HEK293T (cell line): ENCODE results near the gene PAM.

Experiments used
- CTCF ChIA-PET: fragments of 350-600 bp; formaldehyde crosslinking; extraction: SDS; loops from one replicate; lab custom pipeline; 2021; ENCODE audit warnings: antibody characterized with exemption, inconsistent platforms; lab: Yijun Ruan, JAX
- POLR2A ChIA-PET: fragments of 350-600 bp; formaldehyde crosslinking; extraction: SDS; loops from one replicate; lab custom pipeline; 2020; ENCODE audit warnings: antibody characterized with exemption, inconsistent platforms; lab: Yijun Ruan, JAX
- DNase-seq: peaks from one replicate; pipeline ENCODE4 v3.0.0; 2012; ENCODE audit warnings: mixed read lengths; ENCODE audit errors: extremely low spot score
- ARNT ChIP-seq: fragments of 450-650 bp; IDR thresholded peaks from 2 replicates; pipeline ENCODE4 v1.6.1; 2017; ENCODE audit warnings: mild to moderate bottlenecking
- BHLHE40 ChIP-seq: fragments of 450-650 bp; IDR thresholded peaks from 2 replicates; pipeline ENCODE4 v1.6.1; 2016; ENCODE audit warnings: mild to moderate bottlenecking, moderate library complexity, borderline replicate concordance
- CTBP1 ChIP-seq: fragments of 450-650 bp; IDR thresholded peaks from 2 replicates; pipeline ENCODE4 v1.6.1; 2016; ENCODE audit warnings: borderline replicate concordance
- ELF4 ChIP-seq: fragments of 450-650 bp; IDR thresholded peaks from 2 replicates; pipeline ENCODE4 v1.6.1; 2017; ENCODE audit warnings: antibody characterized with exemption
- FOXA1 ChIP-seq: fragments of 450-650 bp; IDR thresholded peaks from 2 replicates; pipeline ENCODE4 v1.6.1; 2016; ENCODE audit warnings: mild to moderate bottlenecking
- FOXK2 ChIP-seq: fragments of 450-650 bp; IDR thresholded peaks from 2 replicates; pipeline ENCODE4 v1.6.1; 2016; ENCODE audit warnings: mild to moderate bottlenecking
- FOXM1 ChIP-seq: fragments of 450-650 bp; IDR thresholded peaks from 2 replicates; pipeline ENCODE4 v1.6.1; 2017; ENCODE audit warnings: mild to moderate bottlenecking, borderline replicate concordance
- HDGF ChIP-seq: fragments of 450-650 bp; IDR thresholded peaks from 2 replicates; pipeline ENCODE4 v1.6.1; 2017; ENCODE audit warnings: antibody characterized with exemption, borderline replicate concordance
- L3MBTL2 ChIP-seq: fragments of 450-650 bp; conservative IDR thresholded peaks from 2 replicates; pipeline ENCODE4 v1.6.1; 2016; ENCODE audit warnings: mild to moderate bottlenecking
- LEF1 ChIP-seq: fragments of 450-650 bp; IDR thresholded peaks from 2 replicates; pipeline ENCODE4 v1.6.1; 2017; ENCODE audit warnings: mild to moderate bottlenecking, borderline replicate concordance
- NFRKB ChIP-seq: fragments of 450-650 bp; IDR thresholded peaks from 2 replicates; pipeline ENCODE4 v1.6.1; 2016; ENCODE audit warnings: mild to moderate bottlenecking, moderate library complexity
- SP1 ChIP-seq: fragments of 450-650 bp; IDR thresholded peaks from 2 replicates; pipeline ENCODE4 v1.6.1; 2017
- SUZ12 ChIP-seq: fragments of 450-650 bp; IDR thresholded peaks from 2 replicates; pipeline ENCODE4 v1.6.1; 2016; ENCODE audit warnings: mild to moderate bottlenecking
- TARDBP ChIP-seq: fragments of 450-650 bp; IDR thresholded peaks from 2 replicates; pipeline ENCODE4 v1.6.1; 2016
- ZNF384 ChIP-seq: fragments of 450-650 bp; IDR thresholded peaks from 2 replicates; pipeline ENCODE4 v1.6.1; 2016
- TF ChIP-seq, protein P1 (sequence below): fragments of 450-650 bp; IDR thresholded peaks from 2 replicates; pipeline ENCODE4 v1.6.1; 2016

PAM gene

DNA sequence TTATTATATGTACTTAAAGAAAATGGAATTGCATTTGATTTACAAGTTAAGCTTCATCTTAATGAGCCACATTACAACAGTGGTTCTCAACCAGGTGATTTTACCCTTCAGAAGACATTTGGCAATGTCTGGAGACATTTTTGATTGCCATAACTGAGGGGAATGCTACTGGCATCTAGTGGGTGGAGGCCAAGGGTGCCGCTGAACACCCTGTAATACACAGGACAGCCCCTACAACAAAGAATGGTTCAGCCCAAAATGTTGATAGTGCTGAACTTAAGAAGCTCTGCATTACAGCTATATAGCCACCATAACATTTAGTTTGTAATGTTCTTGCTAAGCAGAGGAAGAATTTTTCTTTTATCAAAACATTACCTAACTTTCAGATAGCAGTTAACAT, 103.1 kb downstream of the PAM start:
- no peak for DNase-seq
- ChIA-PET CTCF (no interaction called here), POLR2A (no interaction called here)
- no peak for TF ChIP-seq CTBP1
- TF ChIP-seq HDGF: no peak
- no peak for TF ChIP-seq BHLHE40
- no peak for TF ChIP-seq FOXM1
- TF ChIP-seq, protein P1, sequence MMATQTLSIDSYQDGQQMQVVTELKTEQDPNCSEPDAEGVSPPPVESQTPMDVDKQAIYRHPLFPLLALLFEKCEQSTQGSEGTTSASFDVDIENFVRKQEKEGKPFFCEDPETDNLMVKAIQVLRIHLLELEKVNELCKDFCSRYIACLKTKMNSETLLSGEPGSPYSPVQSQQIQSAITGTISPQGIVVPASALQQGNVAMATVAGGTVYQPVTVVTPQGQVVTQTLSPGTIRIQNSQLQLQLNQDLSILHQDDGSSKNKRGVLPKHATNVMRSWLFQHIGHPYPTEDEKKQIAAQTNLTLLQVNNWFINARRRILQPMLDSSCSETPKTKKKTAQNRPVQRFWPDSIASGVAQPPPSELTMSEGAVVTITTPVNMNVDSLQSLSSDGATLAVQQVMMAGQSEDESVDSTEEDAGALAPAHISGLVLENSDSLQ: no peak
- no peak for TF ChIP-seq FOXA1
- no peak for TF ChIP-seq L3MBTL2
- no peak for TF ChIP-seq FOXK2
- TF ChIP-seq SP1: no peak
- TF ChIP-seq TARDBP: no peak
- no peak for TF ChIP-seq ARNT
- TF ChIP-seq ELF4: no peak
- TF ChIP-seq SUZ12: no peak
- no peak for TF ChIP-seq NFRKB
- TF ChIP-seq ZNF384: no peak
- TF ChIP-seq LEF1: no peak

DNA sequence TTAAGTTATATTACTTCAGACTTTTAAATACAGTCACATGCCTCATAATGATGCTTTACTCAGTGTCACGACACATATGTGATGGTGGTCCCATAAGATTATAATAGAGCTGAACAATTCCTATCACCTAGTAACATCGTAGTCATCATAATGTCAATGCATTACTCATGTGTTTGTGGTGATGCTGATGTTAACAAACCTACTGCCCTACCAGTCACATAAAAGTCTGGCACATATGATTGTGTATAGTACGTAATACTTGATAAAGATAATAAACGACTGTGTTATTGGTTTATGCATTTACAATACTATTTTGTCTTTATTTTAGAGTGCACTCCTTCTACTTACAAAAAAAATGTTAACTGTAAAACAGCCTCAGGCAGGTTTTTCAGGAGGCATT, 103.7 kb downstream of the PAM start:
- CTCF ChIA-PET: no interaction called here
- DNase-seq: no peak
- POLR2A ChIA-PET: no interaction called here
- TF ChIP-seq FOXK2 (no peak), SUZ12 (no peak), FOXM1 (no peak), CTBP1 (no peak), NFRKB (no peak), ARNT (no peak), ELF4 (no peak), SP1 (no peak), LEF1 (no peak), BHLHE40 (no peak), HDGF (no peak)
- TF ChIP-seq, protein P1: no peak

DNA sequence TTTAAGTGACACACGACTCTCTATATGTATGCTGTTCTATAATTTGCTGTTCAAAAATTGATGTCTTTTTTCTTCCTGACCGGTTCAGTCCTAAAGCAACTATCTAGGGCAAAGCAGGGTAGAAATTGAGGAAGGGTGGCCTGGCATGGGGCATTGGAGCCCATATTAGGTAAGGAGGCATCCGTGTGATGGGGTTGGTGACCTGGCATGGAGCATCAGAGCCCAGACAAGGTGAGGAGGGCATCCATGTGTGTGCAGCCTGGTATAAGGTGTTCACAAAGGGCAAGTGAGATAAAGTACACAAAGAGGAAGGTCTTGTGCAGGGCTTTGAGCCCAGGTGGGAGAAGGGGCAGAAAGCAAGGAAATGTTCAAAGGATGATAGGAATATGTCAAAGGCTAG, 104.9 kb downstream of the PAM start:
- POLR2A ChIA-PET: no interaction called here
- TF ChIP-seq ELF4 (no peak), FOXM1 (no peak), TARDBP (no peak), HDGF (no peak), NFRKB (no peak), ARNT (no peak), LEF1 (no peak), FOXA1 (no peak), L3MBTL2 (no peak), BHLHE40 (no peak), CTBP1 (no peak), ZNF384 (no peak), SUZ12 (no peak), SP1 (no peak)
- TF ChIP-seq, protein P1: no peak
- DNase-seq: no peak
- CTCF ChIA-PET: no interaction called here

DNA sequence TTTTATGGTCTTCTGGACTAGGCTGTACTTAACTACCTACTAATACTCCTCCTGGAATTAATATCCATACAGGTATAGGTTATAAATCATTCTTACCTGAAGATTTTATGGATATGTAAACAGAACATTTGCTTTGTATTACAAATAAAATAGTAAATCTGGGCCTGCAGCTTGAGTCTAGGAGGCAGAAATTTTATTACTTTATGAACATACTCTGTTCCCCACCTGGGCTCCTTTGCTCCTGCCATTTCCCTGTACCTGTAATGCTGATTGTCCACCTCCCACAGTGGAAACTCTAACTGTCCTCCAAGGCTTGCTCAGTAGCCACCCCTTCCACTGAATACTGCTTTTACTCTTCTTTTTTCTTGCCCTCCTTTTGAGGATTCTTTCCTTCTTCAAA, 108.0 kb downstream of the PAM start:
- TF ChIP-seq FOXK2 (no peak), HDGF (no peak), LEF1 (no peak), FOXM1 (no peak), NFRKB (no peak), L3MBTL2 (no peak), SUZ12 (no peak), BHLHE40 (no peak), CTBP1 (no peak), TARDBP (no peak)
- TF ChIP-seq, protein P1: no peak
- ChIA-PET POLR2A (no interaction called here), CTCF (no interaction called here)
- DNase-seq: no peak

DNA sequence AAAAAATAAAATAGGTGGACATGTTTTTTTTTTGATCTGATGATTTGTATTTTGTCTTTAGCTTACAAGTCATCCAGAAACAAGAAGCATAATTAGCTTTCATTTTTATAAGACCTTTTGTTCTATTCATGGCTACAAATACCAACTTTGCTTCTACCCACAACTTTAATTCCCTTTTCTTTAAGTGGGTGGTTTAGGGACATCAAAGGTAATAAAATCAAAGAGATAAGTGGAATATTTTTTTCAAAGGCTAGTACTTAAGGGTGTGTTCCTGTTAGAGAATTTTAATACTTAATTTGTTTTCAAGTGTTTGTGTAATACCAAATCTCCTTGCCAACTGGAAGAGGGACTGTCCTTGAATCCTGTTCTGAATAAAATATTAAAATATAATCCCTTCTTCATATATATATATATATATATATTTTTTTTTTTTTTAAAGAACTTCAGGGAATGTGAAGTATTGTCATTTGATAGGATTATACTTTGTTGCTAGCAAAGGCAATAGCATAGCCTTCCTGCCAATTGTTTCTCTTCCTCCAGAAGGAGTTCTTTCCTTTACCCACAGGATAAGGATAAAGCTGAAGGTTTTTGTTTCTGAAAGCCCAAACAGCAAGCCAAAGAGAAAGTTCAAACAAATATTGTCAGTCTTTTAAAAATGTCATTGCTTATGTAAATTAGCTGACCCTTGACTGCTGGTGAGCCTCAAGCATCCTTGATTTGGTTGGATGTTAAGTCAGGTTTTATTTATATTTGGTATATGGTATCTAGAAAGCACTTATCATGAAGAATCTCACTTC, 108.9 kb downstream of the PAM start:
- ChIA-PET POLR2A (no interaction called here), CTCF (no interaction called here)
- TF ChIP-seq L3MBTL2 (no peak), ZNF384 (no peak), SUZ12 (no peak)
- TF ChIP-seq, protein P1: no peak
- DNase-seq: no peak
